Astrocyte of the spinal cord (primary cell): Measurements from ENCODE around the gene ISLR.

Experiments used
- DNase-seq: peaks from one replicate; pipeline ENCODE4 v3.0.0; 2011; ENCODE audit warnings: low read depth, low spot score
- H3K4me3 ChIP-seq: 2 replicates; pipeline ENCODE4 v1.5.1; 2011; ENCODE audit warnings: low read depth, mild to moderate bottlenecking, low read length, moderate library complexity
- in situ Hi-C: cut with HindIII; loops from 2 replicates; pipeline ENCODE4 v1.10.0; 2017; ENCODE audit warnings: low sequenced_read_pairs
- TF ChIP-seq, protein P1 (sequence below): IDR thresholded peaks from 2 replicates; pipeline ENCODE4 v1.5.1; 2012; ENCODE audit warnings: low read depth, mild to moderate bottlenecking, low read length, inconsistent platforms

ISLR gene

GRCh38 chr15:74201710-74202420 lies 28.4 kb downstream of the ISLR start:
- DNase-seq, result peak; percentile 94
- H3K4me3 ChIP-seq, result peak overlapping the region; percentile 33
- in situ Hi-C loops, result no loop called here
- TF ChIP-seq, protein P1, sequence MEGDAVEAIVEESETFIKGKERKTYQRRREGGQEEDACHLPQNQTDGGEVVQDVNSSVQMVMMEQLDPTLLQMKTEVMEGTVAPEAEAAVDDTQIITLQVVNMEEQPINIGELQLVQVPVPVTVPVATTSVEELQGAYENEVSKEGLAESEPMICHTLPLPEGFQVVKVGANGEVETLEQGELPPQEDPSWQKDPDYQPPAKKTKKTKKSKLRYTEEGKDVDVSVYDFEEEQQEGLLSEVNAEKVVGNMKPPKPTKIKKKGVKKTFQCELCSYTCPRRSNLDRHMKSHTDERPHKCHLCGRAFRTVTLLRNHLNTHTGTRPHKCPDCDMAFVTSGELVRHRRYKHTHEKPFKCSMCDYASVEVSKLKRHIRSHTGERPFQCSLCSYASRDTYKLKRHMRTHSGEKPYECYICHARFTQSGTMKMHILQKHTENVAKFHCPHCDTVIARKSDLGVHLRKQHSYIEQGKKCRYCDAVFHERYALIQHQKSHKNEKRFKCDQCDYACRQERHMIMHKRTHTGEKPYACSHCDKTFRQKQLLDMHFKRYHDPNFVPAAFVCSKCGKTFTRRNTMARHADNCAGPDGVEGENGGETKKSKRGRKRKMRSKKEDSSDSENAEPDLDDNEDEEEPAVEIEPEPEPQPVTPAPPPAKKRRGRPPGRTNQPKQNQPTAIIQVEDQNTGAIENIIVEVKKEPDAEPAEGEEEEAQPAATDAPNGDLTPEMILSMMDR, result no peak

- in situ Hi-C loops, result no loop called here
- TF ChIP-seq, protein P1, result peak; percentile 25
- H3K4me3 ChIP-seq, result peak within 1 kb of the TSS; percentile 33
- DNase-seq, result peak; percentile 60
Observed at GRCh38 chr15:74202452-74203401, 29.2 kb downstream of the ISLR start, which contains the start of gene STRA6. STRA6 (minus strand) TSS chr15:74202787; CDS start chr15:74202267, 520 bp downstream.

DNA sequence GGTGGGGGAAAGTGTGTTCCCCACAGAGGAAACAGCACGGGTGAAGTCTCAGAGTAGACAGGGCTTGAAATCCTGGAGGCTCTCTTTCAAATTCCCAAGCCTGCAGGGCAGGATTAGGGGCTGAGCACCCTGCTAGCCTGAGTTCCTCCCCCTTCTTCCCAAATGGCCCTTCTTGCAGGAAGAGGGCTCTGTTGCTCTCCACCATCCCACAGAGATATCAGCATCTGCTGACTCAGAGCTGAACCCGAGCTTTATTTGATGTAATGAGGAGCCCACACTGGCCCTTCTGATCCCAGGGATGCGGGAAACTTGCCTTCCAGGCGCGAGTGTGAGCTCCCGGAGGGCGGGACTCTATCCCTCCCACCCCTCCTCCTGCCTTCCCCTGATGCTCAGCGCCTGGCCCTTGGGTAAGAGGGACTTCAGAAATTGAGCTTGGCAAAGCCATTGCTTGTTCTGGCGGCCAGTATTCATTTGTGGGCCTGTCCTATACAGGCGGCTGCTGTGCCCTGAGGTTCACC lies 30.5 kb downstream of the ISLR start:
- DNase-seq, result peak; percentile 84
- in situ Hi-C loops, result no loop called here
- TF ChIP-seq, protein P1, result no peak
- peak overlapping the region; percentile 33 for H3K4me3 ChIP-seq

DNA sequence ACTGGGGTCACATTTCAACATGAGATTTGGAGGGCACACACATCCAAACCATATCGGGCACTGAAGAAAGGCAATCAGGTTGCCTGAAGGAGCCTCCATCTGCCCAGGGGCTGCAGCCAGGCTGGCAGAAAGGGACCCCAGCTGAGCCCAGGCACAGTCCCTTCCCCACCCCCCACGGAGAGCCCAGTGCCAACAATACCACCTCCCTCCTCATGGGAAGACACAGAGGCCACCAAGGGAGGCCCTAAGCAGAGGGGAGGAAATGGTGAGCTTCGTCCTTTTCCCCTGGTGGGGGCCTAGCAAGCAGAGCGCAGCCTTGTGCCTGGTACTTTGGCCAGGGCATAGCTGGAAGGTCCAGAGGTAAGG lies 32.1 kb downstream of the ISLR start:
- TF ChIP-seq, protein P1, result no peak
- DNase-seq, result no peak
- H3K4me3 ChIP-seq, result no peak overlapping the region
- in situ Hi-C loops, result no loop called here

- in situ Hi-C loops, result no loop called here
- TF ChIP-seq, protein P1, result no peak
- DNase-seq, result peak; percentile 55
- H3K4me3 ChIP-seq, result no peak overlapping the region
Observed at GRCh38 chr15:74206801-74207281, 33.3 kb downstream of the ISLR start.

DNA sequence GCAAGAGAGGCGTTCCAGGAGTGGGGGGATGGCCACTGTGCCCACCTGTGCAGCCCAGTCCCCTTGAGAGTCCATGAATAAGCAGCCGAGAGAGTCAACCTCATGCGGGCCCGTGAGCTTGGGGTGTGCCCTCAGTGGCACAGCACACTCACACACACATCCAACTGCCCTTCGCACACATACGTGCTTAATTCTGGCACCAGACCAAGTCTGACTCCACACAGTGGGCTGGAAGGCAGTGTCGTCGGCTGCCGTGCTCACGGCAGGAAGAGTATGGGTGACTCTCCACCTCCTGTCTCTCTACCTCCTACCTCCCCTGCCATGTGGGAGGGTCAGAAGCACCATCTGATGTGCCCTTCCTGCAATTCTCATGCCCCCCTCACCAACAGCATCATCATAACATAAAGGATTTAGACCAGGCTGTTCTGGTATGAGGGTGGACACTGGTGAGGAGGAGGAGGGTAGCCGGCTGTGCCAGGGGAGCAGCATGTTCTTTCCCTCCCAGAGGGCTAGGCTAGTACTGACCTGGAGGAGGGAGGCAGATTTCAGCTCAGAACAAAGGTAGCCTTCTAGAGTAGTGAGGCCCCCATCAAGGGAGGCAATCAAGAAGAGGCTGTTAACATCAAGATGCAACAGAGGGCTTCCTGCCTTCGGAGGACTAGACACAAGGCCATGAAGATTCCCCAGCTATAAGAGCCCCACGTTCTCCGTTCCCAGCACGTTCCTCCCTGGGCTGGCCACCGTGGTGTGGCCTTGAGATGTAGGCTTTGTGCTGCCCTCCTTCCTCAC lies 34.3 kb downstream of the ISLR start:
- in situ Hi-C loops, result no loop called here
- no peak for DNase-seq
- H3K4me3 ChIP-seq, result no peak overlapping the region
- TF ChIP-seq, protein P1, result no peak
